Neural progenitor cell (in vitro differentiated cells): ENCODE data around the gene LHFPL2.
"Not testable (repeated sequence)": the region's sequence is repeated elsewhere in the genome, so short reads cannot be mapped to it uniquely, and the experiment has no call there.

ENCODE experiments used
- CTCF ChIP-seq: fragments of 200-600 bp; sonication (generic); IDR thresholded peaks from 2 replicates; pipeline ENCODE4 v1.5.1; 2017; ENCODE audit warnings: antibody characterized with exemption, mild to moderate bottlenecking
- EZH2phosphoT487 ChIP-seq: fragments of 200-600 bp; sonication (generic); IDR thresholded peaks from 2 replicates; pipeline ENCODE4 v1.6.1; 2017; ENCODE audit warnings: antibody characterized with exemption

- not testable (repeated sequence) for TF ChIP-seq CTCF, EZH2phosphoT487
Observed at GRCh38 chr5:78696052-78696451, 47.5 kb upstream of the LHFPL2 start.
